DOHH2 (cell line): Measurements from ENCODE around the gene CGN.

Source experiments
- CTCF ChIP-seq: fragments of 200-600 bp; sonication (generic); IDR thresholded peaks from one replicate; pipeline ENCODE4 v1.5.1; 2014; ENCODE audit warnings: antibody characterized with exemption, mild to moderate bottlenecking, low read depth, low read length; ENCODE audit not compliant: poor library complexity, severe bottlenecking
- EZH2phosphoT487 ChIP-seq: fragments of 200-600 bp; sonication (generic); IDR thresholded peaks from 2 replicates; pipeline ENCODE4 v1.6.1; 2017; ENCODE audit warnings: borderline replicate concordance, mild to moderate bottlenecking, antibody characterized with exemption, low read length, moderate library complexity, mixed read lengths

GRCh38 chr1:151479462-151479861, 31.7 kb upstream of the CGN start:
- TF ChIP-seq CTCF (no peak), EZH2phosphoT487 (no peak)
